ENCODE data around the gene PHYKPL.
"Not testable (repeated sequence)": the region's sequence is repeated elsewhere in the genome, so short reads cannot be mapped to it uniquely, and the experiment has no call there.

The PHYKPL gene

GRCh38 chr5:178205749-178206047, 26.9 kb downstream of the PHYKPL start:
- DNase-seq: no peak

GRCh38 chr5:178204935-178205748, 27.5 kb downstream of the PHYKPL start:
- DNase-seq: peak; percentile 71

DNA sequence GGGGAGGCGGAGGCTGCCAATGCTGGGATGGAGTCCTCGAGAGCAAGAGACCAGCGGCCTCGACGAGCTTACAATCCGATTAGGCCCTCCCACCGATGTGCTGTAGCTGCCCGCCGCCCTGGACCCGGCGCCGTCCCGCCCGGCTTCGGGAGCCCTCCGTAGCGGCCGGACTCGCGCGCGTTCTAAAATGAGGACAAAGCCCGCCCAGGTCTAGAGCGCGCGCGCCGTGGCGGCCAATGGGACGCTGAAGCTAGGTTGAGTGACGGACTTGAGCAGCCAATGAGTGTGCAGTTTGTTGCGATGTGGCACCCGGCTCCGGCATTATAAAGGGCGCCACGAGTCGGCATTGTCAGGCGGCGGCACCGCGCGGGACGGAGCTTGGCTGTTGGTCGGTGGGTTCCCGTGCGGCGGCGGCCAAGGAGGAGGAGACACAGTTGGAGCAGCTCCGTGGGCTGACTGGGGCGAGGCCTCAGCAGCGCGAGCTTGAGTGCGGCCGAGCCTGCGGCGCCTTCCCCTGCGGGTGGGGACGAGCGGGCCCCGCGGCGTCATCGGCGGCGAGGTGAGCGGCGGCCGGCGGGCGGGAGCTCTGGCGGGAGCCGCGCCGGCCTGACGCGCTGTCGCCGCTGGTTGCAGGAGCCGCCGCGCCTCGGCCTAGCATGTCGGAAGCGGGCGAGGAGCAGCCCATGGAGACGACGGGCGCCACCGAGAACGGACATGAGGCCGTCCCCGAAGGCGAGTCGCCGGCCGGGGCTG, 28.2 kb downstream of the PHYKPL start, which contains the start of gene HNRNPAB:
HNRNPAB (plus strand) TSS at position 352 of the 753 bp plus-strand sequence; CDS start at position 657, 305 bp downstream.
- peak; percentile 97 for DNase-seq

- no peak for DNase-seq
Measured at GRCh38 chr5:178203670-178204181, 28.9 kb downstream of the PHYKPL start.

- no peak for DNase-seq
Measured at GRCh38 chr5:178202541-178202940, 30.1 kb downstream of the PHYKPL start.

DNA sequence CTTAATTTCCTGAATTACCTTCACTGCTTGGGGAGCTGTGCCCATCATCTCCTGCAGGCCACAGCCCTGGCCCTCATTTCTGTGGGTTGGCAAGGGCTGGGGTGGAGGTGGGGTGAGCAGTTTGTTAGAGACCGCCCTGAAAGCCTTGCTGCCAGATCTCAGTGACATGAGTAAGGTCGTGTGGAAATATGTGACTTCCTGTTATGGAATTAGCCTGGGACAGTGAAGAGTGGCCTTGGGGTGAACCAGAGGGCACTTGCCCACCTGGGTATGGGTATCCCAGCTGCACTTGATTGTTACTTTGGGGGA, 30.7 kb downstream of the PHYKPL start:
- DNase-seq: no peak

GRCh38 chr5:178201221-178201926, 31.2 kb downstream of the PHYKPL start:
- DNase-seq: no peak

DNA sequence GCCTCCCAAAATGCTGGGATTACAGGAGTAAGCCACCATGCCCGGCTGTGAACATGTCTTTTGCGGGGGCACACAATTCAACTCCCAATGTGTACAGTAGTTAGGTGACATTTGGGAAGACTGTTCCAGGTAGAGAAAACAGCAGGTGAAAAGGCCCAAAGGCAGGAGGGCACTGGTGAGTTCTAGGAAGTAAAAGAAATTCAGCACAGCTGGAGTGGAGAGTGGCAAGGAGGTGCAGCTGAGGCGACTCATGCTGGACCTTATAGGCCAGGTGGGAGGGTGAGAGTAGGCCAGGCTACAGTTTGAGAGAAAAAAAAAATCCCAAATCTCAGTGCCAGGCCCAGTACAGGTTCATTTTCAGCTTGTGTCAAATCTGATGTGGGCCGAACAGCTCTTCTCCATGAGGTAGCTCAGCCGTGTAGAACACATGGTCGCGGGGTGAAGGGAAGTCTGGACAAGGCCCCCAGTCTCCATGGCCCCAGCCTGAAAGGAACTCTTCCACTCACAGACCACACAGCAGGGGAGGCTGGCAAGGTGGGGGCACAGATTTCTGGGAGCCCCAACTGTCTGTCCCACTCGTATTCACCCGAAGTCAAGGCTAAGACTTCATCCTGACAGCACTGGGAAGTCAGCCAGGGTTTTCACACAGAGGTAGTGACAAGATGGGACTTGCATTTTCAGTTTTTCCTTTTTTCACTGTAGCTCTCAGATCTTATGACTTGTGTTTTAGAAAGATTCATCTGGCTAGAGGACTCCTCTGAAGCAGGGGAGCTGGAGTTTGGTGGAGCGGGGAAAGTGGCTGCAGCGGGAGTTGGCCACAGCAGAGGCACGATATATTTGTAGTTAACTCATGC, 32.8 kb downstream of the PHYKPL start:
- DNase-seq: no peak

DNA sequence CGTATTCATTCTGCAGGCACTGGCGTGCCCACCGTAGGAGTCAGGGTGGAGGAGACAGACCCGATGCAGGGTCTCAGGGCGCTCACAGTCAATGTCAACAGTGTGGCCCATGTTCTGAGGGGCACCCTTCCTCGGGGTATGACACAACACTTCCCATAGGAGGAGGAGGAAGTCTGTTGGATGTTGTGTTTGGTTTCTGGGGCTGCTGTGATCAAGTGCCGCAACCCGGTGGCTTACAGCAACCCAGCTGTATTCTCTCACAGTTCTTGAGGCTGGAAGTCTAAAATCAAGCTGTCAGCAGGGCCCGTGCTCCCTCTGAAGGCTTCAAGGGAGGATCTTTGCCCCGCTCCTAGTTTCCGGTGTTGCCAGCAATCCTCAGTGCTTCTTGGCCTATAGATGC, 33.9 kb downstream of the PHYKPL start:
- no peak for DNase-seq

DNA sequence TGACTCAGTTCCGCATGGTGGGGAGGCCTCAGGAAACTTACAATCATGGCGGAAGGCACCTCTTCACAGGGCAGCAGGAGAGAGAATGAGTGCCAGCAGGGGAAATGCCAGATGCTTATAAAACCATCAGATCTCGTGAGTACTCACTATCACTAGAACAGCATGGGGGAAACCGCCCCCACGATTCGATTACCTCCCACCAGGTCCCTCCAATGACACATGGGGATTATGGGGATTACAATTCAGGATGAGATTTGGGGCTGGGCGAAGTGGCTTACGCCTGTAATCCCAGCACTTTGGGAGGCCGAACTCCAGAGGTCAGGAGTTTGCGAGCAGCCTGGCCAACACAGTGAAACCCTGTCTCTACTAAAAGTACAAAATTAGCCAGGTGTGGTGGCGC, 34.5 kb downstream of the PHYKPL start:
- DNase-seq: not testable (repeated sequence)

GRCh38 chr5:178196986-178197385, 35.6 kb downstream of the PHYKPL start:
- no peak for DNase-seq

DNA sequence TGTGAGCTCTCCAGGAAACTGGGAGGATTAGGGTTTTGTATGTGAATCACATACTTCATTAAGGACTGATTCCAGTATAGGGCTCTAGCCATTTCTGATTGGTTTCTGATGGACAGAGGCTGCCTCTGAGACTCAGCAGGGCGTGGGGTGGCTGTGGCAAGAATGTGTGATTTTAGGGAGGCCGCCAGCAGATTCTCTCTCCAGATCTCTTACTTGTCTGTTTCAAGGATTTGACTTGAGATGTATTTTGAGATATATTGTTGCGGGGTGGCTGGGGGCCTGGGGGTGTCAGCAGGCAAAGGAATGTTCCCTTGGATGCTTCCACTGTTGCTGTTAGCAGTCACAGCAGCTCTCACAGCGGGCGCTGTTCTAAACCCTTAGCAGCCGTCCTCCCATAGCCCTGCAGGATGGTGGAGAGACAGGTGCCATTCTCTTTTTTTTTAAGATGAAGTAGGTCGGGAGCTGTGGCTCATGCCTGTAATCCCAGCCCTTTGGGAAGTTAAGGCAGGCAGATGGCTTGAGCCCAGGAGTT, 36.3 kb downstream of the PHYKPL start:
- DNase-seq: no peak

DNA sequence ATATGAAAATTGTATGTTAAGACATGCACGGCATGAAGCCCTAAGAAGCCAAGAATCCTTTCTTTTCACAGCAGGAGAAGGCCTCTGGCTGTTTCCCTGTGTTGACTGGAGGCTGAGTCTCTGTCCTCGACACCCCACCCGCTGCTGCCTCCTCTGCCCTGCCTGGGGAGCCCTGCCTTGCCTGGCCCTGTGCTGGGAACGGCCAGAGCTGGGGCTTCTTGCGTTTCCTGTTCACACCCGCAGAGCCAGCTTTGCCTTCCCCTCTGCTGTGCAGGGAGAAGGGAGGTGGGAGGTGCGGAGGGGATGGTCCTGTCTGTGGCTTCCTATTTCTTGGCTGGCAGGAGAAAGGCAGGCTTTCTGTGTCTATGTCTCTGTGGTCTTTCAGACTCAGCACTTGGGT, 38.6 kb downstream of the PHYKPL start:
- DNase-seq: no peak

DNA sequence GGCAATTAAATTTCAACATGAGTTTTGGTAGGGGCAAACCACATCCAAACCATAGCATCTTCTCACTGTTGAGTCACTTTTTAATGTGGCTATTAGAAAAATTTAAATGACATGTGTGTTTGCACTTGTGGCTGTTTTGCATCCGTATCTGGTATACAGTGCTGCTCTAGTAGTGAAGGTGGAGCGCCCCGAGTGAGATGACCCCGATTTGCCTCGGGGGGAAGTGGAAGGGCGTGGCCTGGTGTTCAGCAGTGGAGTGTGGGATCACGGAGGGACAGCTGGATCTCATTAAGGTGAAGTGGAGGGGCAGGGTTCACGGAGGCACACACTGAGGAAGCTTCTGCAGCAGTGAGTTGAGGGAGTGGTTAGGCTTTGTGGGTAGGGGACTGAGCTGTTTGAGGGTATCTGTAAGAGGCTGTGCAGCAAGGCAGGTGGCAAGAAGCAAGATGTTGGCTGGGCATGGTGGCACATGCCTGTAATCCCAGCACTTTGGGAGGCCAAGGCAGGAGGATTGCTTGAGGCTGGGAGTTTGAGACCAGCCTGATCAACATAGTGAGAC, 39.3 kb downstream of the PHYKPL start:
- no peak for DNase-seq

- DNase-seq: no peak
Measured at GRCh38 chr5:178192787-178193186, 39.8 kb downstream of the PHYKPL start.

DNA sequence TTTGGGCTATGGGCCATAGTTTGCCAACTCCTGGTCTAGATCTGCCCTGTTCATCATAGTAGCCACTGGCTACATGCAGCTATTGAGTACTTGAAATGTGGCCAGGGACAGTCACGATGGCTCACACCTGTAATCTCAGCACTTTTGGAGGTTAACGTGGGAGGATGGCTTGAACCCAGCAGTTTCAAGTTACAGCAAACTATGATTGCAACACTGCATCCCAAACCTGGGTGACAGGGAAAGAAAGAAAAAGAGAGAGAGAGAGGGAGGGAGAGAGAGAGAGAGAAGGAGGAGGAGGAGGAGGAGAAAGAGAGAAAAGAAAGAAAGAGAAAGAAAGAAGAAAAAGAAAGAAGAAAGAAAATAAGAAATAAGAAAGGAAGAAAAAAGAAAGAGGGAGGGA, 40.4 kb downstream of the PHYKPL start:
- no peak for DNase-seq

- no peak for DNase-seq
Measured at GRCh38 chr5:178191661-178192060, 40.9 kb downstream of the PHYKPL start.

DNA sequence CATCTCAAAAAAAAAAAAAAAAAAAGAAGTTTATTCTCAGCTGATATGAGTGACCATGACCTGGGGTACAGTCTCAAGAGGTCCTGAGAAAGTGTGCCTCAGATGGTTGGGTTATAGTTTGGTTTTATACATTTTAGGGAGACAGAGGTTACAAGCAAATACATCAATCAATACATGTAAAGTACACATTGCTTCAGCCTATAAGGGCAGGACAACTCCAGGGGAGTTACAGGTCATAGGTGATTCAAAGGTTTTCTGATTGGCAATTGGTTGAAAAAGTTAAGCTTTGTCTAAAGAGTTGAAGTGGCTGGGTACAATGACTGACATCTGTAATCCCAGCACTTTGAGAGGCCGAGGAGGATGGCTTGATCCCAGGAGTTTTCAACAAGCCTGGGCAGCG, 43.2 kb downstream of the PHYKPL start:
- no peak for DNase-seq

DNA sequence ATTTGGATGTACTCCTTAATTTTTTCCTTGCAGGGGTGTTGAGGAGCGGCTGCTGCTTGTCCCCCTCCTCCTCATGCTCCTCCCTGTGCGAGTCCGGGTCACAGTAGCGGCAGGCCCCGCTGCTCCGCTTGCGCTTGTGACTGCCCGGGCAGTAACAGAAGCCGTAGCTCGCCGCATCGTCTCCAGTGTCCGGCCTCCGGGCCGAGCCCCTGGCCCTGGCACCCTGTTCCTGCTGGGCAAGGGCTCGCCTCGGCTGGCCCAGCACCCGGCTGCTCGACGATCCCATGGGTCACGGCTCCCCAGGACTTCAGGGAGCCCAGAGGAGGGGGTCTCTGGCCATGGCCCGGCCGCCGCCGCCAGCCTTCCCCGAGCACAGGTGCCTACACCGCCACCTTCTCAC, 45.6 kb downstream of the PHYKPL start, which contains the start of gene GMCL2:
GMCL2 (minus strand) TSS at position 358 of the 400 bp plus-strand sequence; CDS start at position 286, 72 bp downstream.
- no peak for DNase-seq

DNA sequence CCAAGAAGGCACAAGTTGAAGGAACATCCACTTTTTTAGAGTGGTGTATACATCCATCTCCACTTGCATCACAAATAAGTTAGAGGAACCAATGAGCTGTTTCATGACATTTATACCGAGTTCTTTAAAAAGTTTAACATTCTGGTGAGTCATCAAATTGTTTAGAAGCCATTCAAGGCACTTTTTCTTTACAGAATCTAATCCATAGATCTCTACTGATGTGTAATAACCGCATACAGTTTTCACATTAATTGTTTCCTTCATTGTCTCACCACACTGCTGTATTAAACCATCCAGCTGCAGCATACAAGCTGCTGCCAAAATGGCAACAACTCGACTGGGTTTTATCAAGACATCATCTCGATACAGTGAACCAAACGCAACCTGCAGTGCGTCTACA, 46.2 kb downstream of the PHYKPL start:
- DNase-seq: no peak

DNA sequence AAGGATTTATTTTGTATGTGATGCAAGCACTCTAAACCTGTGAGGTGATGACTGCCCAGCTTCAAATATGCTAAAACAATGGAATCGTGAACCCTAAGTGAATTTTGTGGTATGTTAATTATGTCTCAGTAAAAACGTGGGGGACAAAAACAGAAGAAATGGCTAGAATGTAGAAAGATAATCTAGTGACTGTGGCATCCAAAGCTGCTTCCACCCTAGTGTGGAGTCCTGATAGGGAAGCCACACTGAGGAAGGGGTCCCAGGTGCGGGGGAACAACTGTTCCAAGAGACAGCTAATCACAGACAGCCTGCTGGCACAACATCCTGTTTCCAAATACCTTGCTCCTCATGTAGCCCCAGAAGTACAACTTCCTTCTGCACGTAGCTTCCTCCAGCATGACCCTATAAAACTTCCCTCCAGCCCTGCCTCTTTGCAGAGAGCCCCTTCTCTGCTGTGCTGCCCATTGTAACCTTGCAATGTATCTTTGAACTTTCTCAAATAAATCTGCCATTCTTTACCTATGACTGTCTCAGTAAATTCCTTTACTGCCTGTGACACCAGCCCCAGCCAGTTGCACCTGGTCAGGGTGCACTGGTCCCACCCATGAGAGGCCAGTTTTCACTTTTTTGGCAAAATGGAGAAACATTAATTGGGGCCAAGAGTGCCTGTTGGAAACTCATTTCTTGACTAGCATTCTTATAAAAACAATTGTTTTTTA, 50.3 kb downstream of the PHYKPL start:
- DNase-seq: no peak

All from CD4-positive, alpha-beta T cell treated with Interleukin-21 for 1 hour (primary cell).